GM18861 (cell line): ENCODE measurements around the gene STRIP1.
"Not testable (repeated sequence)": the region's sequence is repeated elsewhere in the genome, so short reads cannot be mapped to it uniquely, and the experiment has no call there.

Experiments
- ATAC-seq: cut with Tn5 transposase; IDR thresholded peaks from one replicate; pipeline ENCODE4 v1.9.1; 2021; ENCODE audit not compliant: unreplicated experiment

The STRIP1 gene

GRCh38 chr1:110068646-110069403 is 34.4 kb downstream of the STRIP1 start:
- no peak for ATAC-seq

- ATAC-seq = no peak
Observed at GRCh38 chr1:110069404-110070281, 35.2 kb downstream of the STRIP1 start.

- ATAC-seq = no peak
Observed at GRCh38 chr1:110070282-110070669, 35.9 kb downstream of the STRIP1 start.

GRCh38 chr1:110070671-110071242 is 36.3 kb downstream of the STRIP1 start, which contains the start of gene ALX3:
ALX3 (minus strand) TSS chr1:110070672; CDS start chr1:110070612, 60 bp downstream.
- ATAC-seq = no peak

- no peak for ATAC-seq
Observed at GRCh38 chr1:110074166-110074565, 39.7 kb downstream of the STRIP1 start.

GRCh38 chr1:110076789-110077500 is 42.5 kb downstream of the STRIP1 start:
- ATAC-seq = no peak

- ATAC-seq = not testable (repeated sequence)
Observed at GRCh38 chr1:110079995-110080394, 45.6 kb downstream of the STRIP1 start.

GRCh38 chr1:110081061-110081460 is 46.6 kb downstream of the STRIP1 start:
- no peak for ATAC-seq

GRCh38 chr1:110082477-110082876 is 48.1 kb downstream of the STRIP1 start:
- no peak for ATAC-seq

GRCh38 chr1:110083061-110083865 is 48.8 kb downstream of the STRIP1 start:
- no peak for ATAC-seq

- ATAC-seq = no peak
Observed at GRCh38 chr1:110083866-110084226, 49.4 kb downstream of the STRIP1 start.

- ATAC-seq = no peak
Observed at GRCh38 chr1:110084227-110085078, 50.0 kb downstream of the STRIP1 start.

GRCh38 chr1:110085671-110086070 is 51.2 kb downstream of the STRIP1 start:
- ATAC-seq = no peak

- no peak for ATAC-seq
Observed at GRCh38 chr1:110086961-110087360, 52.5 kb downstream of the STRIP1 start.

- ATAC-seq = no peak
Observed at GRCh38 chr1:110087812-110088738, 53.7 kb downstream of the STRIP1 start.

GRCh38 chr1:110088739-110089316 is 54.4 kb downstream of the STRIP1 start:
- no peak for ATAC-seq

- ATAC-seq = no peak
Observed at GRCh38 chr1:110089561-110090275, 55.3 kb downstream of the STRIP1 start.
